ENCODE data around the gene TERB1.

The TERB1 gene

GRCh38 chr16:66842765-66843164 is 41.4 kb upstream of the TERB1 start:
- H3K4me3 ChIP-seq (ENCODE audit: low read depth, low read length): no peak overlapping the region
- no peak for DNase-seq (ENCODE audit: low read depth)
- TF ChIP-seq CTCF (IDR thresholded peaks at IDR 0.05; ENCODE audit: control insufficient read depth, extremely low read depth, insufficient read depth): no peak

GRCh38 chr16:66841366-66841765 is 40.0 kb upstream of the TERB1 start:
- TF ChIP-seq CTCF (IDR thresholded peaks at IDR 0.05; ENCODE audit: control insufficient read depth, extremely low read depth, insufficient read depth): no peak
- DNase-seq (ENCODE audit: low read depth): no peak
- H3K4me3 ChIP-seq (ENCODE audit: low read depth, low read length): no peak overlapping the region

- no peak for TF ChIP-seq CTCF (IDR thresholded peaks at IDR 0.05; ENCODE audit: control insufficient read depth, extremely low read depth, insufficient read depth)
- no peak overlapping the region for H3K4me3 ChIP-seq (ENCODE audit: low read depth, low read length)
- DNase-seq (ENCODE audit: low read depth): no peak
Observed at GRCh38 chr16:66840883-66841282, 39.5 kb upstream of the TERB1 start.

- H3K4me3 ChIP-seq (ENCODE audit: low read depth, low read length): no peak overlapping the region
- no peak for DNase-seq (ENCODE audit: low read depth)
- TF ChIP-seq CTCF (IDR thresholded peaks at IDR 0.05; ENCODE audit: control insufficient read depth, extremely low read depth, insufficient read depth): no peak
Observed at GRCh38 chr16:66834746-66835145, 33.4 kb upstream of the TERB1 start.

- no peak for TF ChIP-seq CTCF (IDR thresholded peaks at IDR 0.05; ENCODE audit: control insufficient read depth, extremely low read depth, insufficient read depth)
- H3K4me3 ChIP-seq (ENCODE audit: low read depth, low read length): no peak overlapping the region
- no peak for DNase-seq (ENCODE audit: low read depth)
Observed at GRCh38 chr16:66832661-66833305, 31.4 kb upstream of the TERB1 start.

GRCh38 chr16:66832190-66832589 is 30.8 kb upstream of the TERB1 start:
- H3K4me3 ChIP-seq (ENCODE audit: low read depth, low read length): no peak overlapping the region
- no peak for DNase-seq (ENCODE audit: low read depth)
- TF ChIP-seq CTCF (IDR thresholded peaks at IDR 0.05; ENCODE audit: control insufficient read depth, extremely low read depth, insufficient read depth): no peak

Measured in LNCaP clone FGC (cell line).